ENCODE measurements around the gene FGGY.
"Not testable (repeated sequence)": the region's sequence is repeated elsewhere in the genome, so short reads cannot be mapped to it uniquely, and the experiment has no call there.

FGGY gene

GRCh38 chr1:59718989-59719360, 422.1 kb downstream of the FGGY start:
- no peak for DNase-seq

GRCh38 chr1:59720326-59721115, 423.6 kb downstream of the FGGY start:
- DNase-seq, result no peak

- DNase-seq, result no peak
Observed at GRCh38 chr1:59730302-59730701, 433.4 kb downstream of the FGGY start.

- no peak for DNase-seq
Observed at GRCh38 chr1:59730759-59731478, 434.0 kb downstream of the FGGY start.

- DNase-seq, result no peak
Observed at GRCh38 chr1:59731591-59731990, 434.7 kb downstream of the FGGY start.

- DNase-seq, result no peak
Observed at GRCh38 chr1:59732214-59732955, 435.5 kb downstream of the FGGY start.

- DNase-seq, result no peak
Observed at GRCh38 chr1:59733443-59734141, 436.7 kb downstream of the FGGY start.

- not testable (repeated sequence) for DNase-seq
Observed at GRCh38 chr1:59735927-59736326, 439.0 kb downstream of the FGGY start.

- no peak for DNase-seq
Observed at GRCh38 chr1:59736744-59737143, 439.9 kb downstream of the FGGY start.

GRCh38 chr1:59737638-59738037, 440.7 kb downstream of the FGGY start:
- DNase-seq, result no peak

- DNase-seq, result no peak
Observed at GRCh38 chr1:59738152-59738551, 441.3 kb downstream of the FGGY start.

- no peak for DNase-seq
Observed at GRCh38 chr1:59738591-59739015, 441.7 kb downstream of the FGGY start.

GRCh38 chr1:59739111-59739510, 442.2 kb downstream of the FGGY start:
- DNase-seq, result no peak

GRCh38 chr1:59742526-59742925, 445.6 kb downstream of the FGGY start:
- DNase-seq, result no peak

GRCh38 chr1:59743324-59744091, 446.6 kb downstream of the FGGY start:
- DNase-seq, result no peak

GRCh38 chr1:59747420-59748024, 450.6 kb downstream of the FGGY start:
- peak; percentile 30 for DNase-seq

GRCh38 chr1:59748123-59748522, 451.2 kb downstream of the FGGY start:
- DNase-seq, result no peak

GRCh38 chr1:59750328-59751003, 453.6 kb downstream of the FGGY start:
- DNase-seq, result no peak

GRCh38 chr1:59751004-59751395, 454.1 kb downstream of the FGGY start:
- no peak for DNase-seq

GRCh38 chr1:59751801-59752200, 454.9 kb downstream of the FGGY start:
- no peak for DNase-seq

Data from retina (tissue), 1 donor.